Mucosa of descending colon (tissue), 3 donors: ENCODE measurements around the gene SULT2A1. TPM values are rescaled to one million over a fixed set of nuclear protein-coding genes. Genes with fewer than 3 reads are reported as not detected.
A peak's percentile ranks its signal among the peaks of the same experiment; 100 is the strongest.

Experiments used
- ATAC-seq: fragments of 200-7000 bp; cut with Tn5 transposase; one replicate; pipeline ENCODE4 v1.9.1; 2020; ENCODE audit warnings: mild to moderate bottlenecking, moderate library complexity
- DNase-seq, 3 donors: peaks; one replicate each; pipeline ENCODE4 v3.0.0-alpha.2; 2020
- H3K36me3 ChIP-seq: fragments of 200-600 bp; one replicate; pipeline ENCODE4 v1.8.0; 2021; ENCODE audit warnings: low read depth, mild to moderate bottlenecking
- H3K4me1 ChIP-seq: fragments of 200-600 bp; one replicate; pipeline ENCODE4 v1.8.0; 2021; ENCODE audit warnings: low read depth, mild to moderate bottlenecking
- H3K4me3 ChIP-seq: fragments of 200-600 bp; one replicate; pipeline ENCODE4 v1.8.0; 2021; ENCODE audit warnings: mild to moderate bottlenecking
- H3K9me3 ChIP-seq: fragments of 200-600 bp; one replicate; pipeline ENCODE4 v1.8.0; 2021; ENCODE audit warnings: mild to moderate bottlenecking
- CTCF ChIP-seq: fragments of 200-600 bp; IDR thresholded peaks from one replicate; pipeline ENCODE4 v1.8.0; 2022; ENCODE audit warnings: antibody characterized with exemption, mild to moderate bottlenecking
- intact Hi-C, 2 donors: fragments of 100-400 bp; cut with DNase I in 1 of 2; cut with micrococcal nuclease in 1 of 2; formaldehyde crosslinking; loops; one replicate each; pipeline versions ENCODE4 v1.11.0 to v1.11.1; 2022; cut with DNase I, micrococcal nuclease
- total RNA-seq, 3 donors: library from RNA; stranded (reverse); fragmentation: NEBNext Ultra II Directional in 2 of 3; extraction: Animal tissue kit (Norgen Biotek cat#: 25700) in 2 of 3; gene quantifications; one replicate each; pipeline versions ENCODE4 v1.2.1 to v1.2.4, GENCODE V29; 2021 to 2023
- donor health status: DM: no; HTN: no; CAD: no; lungs with moderate emphysema.
- donor health status: DM: no; HTN: no; CAD: no.
- donor health status: DM: no; HTN: yes; CAD: no.

SULT2A1 gene
- total RNA-seq, 3 donors from 2014 or later = 0.67 to 1.3 TPM; not detected in 1

DNA sequence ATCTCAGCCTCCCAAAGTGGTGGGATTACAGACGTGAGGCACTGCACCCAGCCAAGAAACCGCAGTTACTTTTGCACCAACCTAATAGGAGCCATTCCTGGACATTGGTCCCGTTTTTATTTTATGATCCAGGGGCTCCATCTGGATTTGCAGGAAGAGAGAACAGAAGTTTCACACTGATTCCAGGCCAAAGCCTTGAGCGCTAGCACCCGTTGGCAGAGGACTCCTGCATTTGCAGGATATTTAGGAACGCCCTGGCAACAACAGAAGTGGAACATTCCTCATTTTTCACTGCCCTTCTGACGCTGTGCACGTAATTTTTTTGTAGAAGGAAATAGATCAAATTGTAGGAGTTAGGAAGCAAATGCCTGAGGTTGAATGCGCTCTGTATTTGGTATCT, 11.7 kb upstream of the SULT2A1 start:
- ATAC-seq = no peak
- no peaks in the 10 kb centered on the region for H3K9me3 ChIP-seq
- intact Hi-C loops = no loop called here
- H3K4me3 ChIP-seq = no peak overlapping the region
- no peak for TF ChIP-seq CTCF
- DNase-seq = no peak
- H3K36me3 ChIP-seq = no peaks in the 10 kb centered on the region
- H3K4me1 ChIP-seq = no peaks in the 10 kb centered on the region

- peak in 2 of 3 donors; percentile 36 to 55 for DNase-seq
- H3K36me3 ChIP-seq = no peaks in the 10 kb centered on the region
- H3K9me3 ChIP-seq = no peaks in the 10 kb centered on the region
- no peak for TF ChIP-seq CTCF
- no peak overlapping the region for H3K4me3 ChIP-seq
- peak; percentile 92 for ATAC-seq
- intact Hi-C loops = no loop called here
- H3K4me1 ChIP-seq = no peaks in the 10 kb centered on the region
Measured at GRCh38 chr19:47896773-47897172, 10.7 kb upstream of the SULT2A1 start.

GRCh38 chr19:47896019-47896418, 9.9 kb upstream of the SULT2A1 start:
- no peaks in the 10 kb centered on the region for H3K9me3 ChIP-seq
- no peak for TF ChIP-seq CTCF
- ATAC-seq (no peak), DNase-seq (no peak)
- H3K36me3 ChIP-seq = no peaks in the 10 kb centered on the region
- H3K4me3 ChIP-seq = no peak overlapping the region
- intact Hi-C loops = no loop called here
- no peaks in the 10 kb centered on the region for H3K4me1 ChIP-seq

DNA sequence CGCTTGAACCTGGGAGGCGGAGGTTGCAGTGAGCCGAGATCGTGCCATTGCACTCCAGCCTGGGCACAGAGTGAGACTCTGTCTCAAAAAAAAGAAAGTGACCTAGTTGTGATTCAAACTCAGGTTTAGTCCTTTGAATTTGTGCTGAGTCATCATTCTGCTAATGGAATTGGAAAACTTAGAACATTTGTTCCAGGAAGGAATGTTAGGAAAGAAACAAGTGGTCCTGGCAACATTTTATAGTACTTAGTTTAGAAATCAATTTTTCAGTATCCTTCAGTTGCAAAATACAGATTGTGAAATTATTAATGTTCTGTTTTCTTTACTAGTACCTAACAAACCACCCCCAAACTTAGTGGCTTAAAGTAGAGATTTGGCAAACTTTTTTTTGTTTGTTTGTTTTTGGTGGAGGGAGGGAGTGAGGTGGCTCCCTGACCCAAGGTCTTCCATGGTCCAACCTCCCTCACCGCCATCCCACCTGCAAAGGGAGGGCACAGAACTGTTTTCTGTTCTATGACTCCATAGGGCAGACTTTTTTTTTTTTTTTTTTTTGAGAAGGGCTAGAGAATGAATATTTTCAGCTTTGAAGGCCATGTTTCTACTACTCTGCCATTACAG, 9.2 kb upstream of the SULT2A1 start:
- H3K36me3 ChIP-seq = no peaks in the 10 kb centered on the region
- intact Hi-C loops = no loop called here
- H3K4me3 ChIP-seq = no peak overlapping the region
- H3K4me1 ChIP-seq = no peaks in the 10 kb centered on the region
- no peak for TF ChIP-seq CTCF
- no peaks in the 10 kb centered on the region for H3K9me3 ChIP-seq
- ATAC-seq (no peak), DNase-seq (no peak)

DNA sequence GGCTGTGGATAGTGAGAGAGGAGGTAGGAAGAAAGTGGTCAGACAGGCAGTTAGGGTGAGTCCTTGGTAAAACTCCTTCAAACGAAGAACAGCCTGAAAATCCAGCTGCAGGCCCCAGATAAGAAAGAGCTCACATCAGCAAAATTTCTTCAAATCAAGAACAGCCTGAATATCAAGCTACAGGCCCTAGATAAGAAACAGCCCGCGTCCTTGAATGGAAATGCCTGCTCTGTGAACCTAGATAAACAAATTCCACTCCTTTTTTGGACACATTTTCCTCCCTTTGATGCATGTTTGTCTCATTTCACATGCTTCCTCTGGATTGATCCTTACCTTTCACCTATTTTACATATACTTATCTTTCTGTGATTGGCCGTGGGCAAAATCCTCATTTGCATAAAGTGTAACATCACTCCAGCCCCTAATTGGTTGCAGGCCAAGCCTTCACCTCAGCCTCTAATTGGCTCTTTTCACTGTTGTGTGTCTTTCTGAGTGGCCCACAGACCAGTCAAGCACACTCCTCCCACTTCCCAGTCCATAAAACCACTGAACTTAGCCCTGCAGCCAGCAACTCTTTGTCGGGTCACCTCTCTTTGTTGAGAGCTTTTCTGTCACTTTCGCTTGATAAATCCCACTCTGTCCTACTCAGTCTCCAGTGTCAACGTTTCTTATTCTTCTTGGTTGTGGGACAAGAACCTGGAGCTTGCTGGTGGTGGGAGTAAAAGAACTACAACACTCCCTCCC, 6.0 kb upstream of the SULT2A1 start:
- TF ChIP-seq CTCF = no peak
- Histone ChIP-seq H3K4me3 (no peak overlapping the region), H3K9me3 (no peaks in the 10 kb centered on the region), H3K36me3 (no peaks in the 10 kb centered on the region), H3K4me1 (no peaks in the 10 kb centered on the region)
- ATAC-seq (peak; percentile 33), DNase-seq (no peak)
- intact Hi-C loops = no loop called here
